HCT116 (cell line): ENCODE data around the gene MTHFD2. TPM values are rescaled to one million over a fixed set of nuclear protein-coding genes. Genes with fewer than 3 reads are reported as not detected.

Experiments
- ATAC-seq: fragments of 200-7000 bp; cut with Tn5 transposase; 2 replicates; pipeline ENCODE4 v1.9.1; 2020; ENCODE audit warnings: mild to moderate bottlenecking, moderate library complexity
- BruUV-seq: library from RNA; stranded (reverse); fragments of 400-500 nt; replicated peaks from 2 replicates; lab custom pipeline; 2021; lab: Mats Ljungman, UMichigan
- CTCF ChIA-PET: fragments of 300-600 bp; sonication (Branson Sonifier 250); formaldehyde crosslinking; loops from one replicate; lab custom pipeline; 2021; ENCODE audit warnings: antibody characterized with exemption; lab: Charles Lee
- POLR2A ChIA-PET: fragments of 300-600, 350-600 bp; sonication (Branson Sonifier 250); formaldehyde crosslinking; loops from one replicate; lab custom pipeline; 2021; ENCODE audit warnings: antibody characterized with exemption; lab: Charles Lee
- RAD21 ChIA-PET, 2 experiments: fragments of 300-600 bp; sonication (Branson Sonifier 250); formaldehyde crosslinking; loops; one replicate each; lab custom pipeline; 2023; ENCODE audit warnings: low total read pairs in 2 of 2; ENCODE audit not compliant: uncharacterized antibody in 2 of 2, unreplicated experiment in 2 of 2, low non-redundant PET in 1 of 2; lab: Charles Lee
- DNase-seq: peaks from one replicate; pipeline ENCODE4 v3.0.0-alpha.2; 2010; ENCODE audit warnings: low read depth, low spot score
- H2AFZ ChIP-seq: fragments of 200-600 bp; shearing (Covaris generic), sonication (generic); 2 replicates; pipeline ENCODE4 v1.6.1; 2017; ENCODE audit warnings: low read depth, mixed run types, mixed read lengths, antibody characterized with exemption, low read length; ENCODE audit not compliant: poor library complexity, severe bottlenecking
- H3K27ac ChIP-seq: 2 replicates; pipeline ENCODE4 v1.5.1; 2012; ENCODE audit warnings: low read depth, low read length
- H3K27me3 ChIP-seq: fragments of 200-600 bp; sonication (generic); 2 replicates; pipeline ENCODE4 v1.6.1; 2016; ENCODE audit warnings: mixed run types, low read length, mixed read lengths; ENCODE audit not compliant: insufficient read depth
- H3K36me3 ChIP-seq, 2 experiments: fragments of 200-500 bp in 1 of 2; fragments of 200-600 bp in 1 of 2; sonication (Bioruptor generic) in 1 of 2; sonication (generic) in 1 of 2; 2 replicates each; pipeline versions ENCODE4 v1.5.1 to v1.6.1; 2014 to 2016; ENCODE audit warnings: low read length in 2 of 2, inconsistent platforms in 1 of 2, mixed read lengths in 1 of 2, mixed run types in 1 of 2; ENCODE audit not compliant: insufficient read depth in 2 of 2, control insufficient read depth in 1 of 2
- H3K4me1 ChIP-seq, 2 experiments: fragments of 200-600 bp in 1 of 2; sonication (generic) in 1 of 2; 2 replicates each; pipeline versions ENCODE4 v1.5.1 to v1.6.1; 2012 to 2017; ENCODE audit warnings: low read length in 2 of 2, inconsistent platforms in 1 of 2, mild to moderate bottlenecking in 1 of 2, mixed read lengths in 1 of 2, mixed run types in 1 of 2, moderate library complexity in 1 of 2; ENCODE audit not compliant: insufficient read depth in 2 of 2, control insufficient read depth in 1 of 2
- H3K4me2 ChIP-seq: fragments of 200-600 bp; sonication (generic); 2 replicates; pipeline ENCODE4 v1.6.1; 2017; ENCODE audit warnings: mixed run types, low read length, mixed read lengths
- H3K4me3 ChIP-seq, 2 experiments: fragments of 200-600 bp in 1 of 2; sonication (generic) in 1 of 2; replicated peaks in 1 of 2; 2 replicates each; pipeline ENCODE4 v1.5.1; 2011 to 2016; ENCODE audit warnings: low read length in 2 of 2, control low read depth in 1 of 2, low read depth in 1 of 2, mild to moderate bottlenecking in 1 of 2, mixed read lengths in 1 of 2, mixed run types in 1 of 2
- H3K79me2 ChIP-seq: fragments of 200-600 bp; sonication (generic); 2 replicates; pipeline ENCODE4 v1.6.1; 2017; ENCODE audit warnings: mild to moderate bottlenecking, mixed run types, low read length, moderate library complexity, mixed read lengths; ENCODE audit not compliant: insufficient read depth
- H3K9ac ChIP-seq: fragments of 200-600 bp; sonication (generic); 2 replicates; pipeline ENCODE4 v1.6.1; 2016; ENCODE audit warnings: low read length, mixed read lengths
- H3K9me2 ChIP-seq: fragments of 200-600 bp; sonication (generic), shearing (Covaris generic); 2 replicates; pipeline ENCODE4 v1.6.1; 2017; ENCODE audit warnings: mixed run types, mild to moderate bottlenecking, moderate library complexity; ENCODE audit not compliant: insufficient read depth
- H3K9me3 ChIP-seq, 2 experiments: fragments of 200-500 bp in 1 of 2; fragments of 200-600 bp in 1 of 2; sonication (Bioruptor generic) in 1 of 2; sonication (generic) in 1 of 2; 2 replicates each; pipeline ENCODE4 v1.6.1; 2014 to 2017; ENCODE audit warnings: low read length in 2 of 2, mixed read lengths in 2 of 2, inconsistent platforms in 1 of 2, low read depth in 1 of 2, mild to moderate bottlenecking in 1 of 2, mixed run types in 1 of 2, moderate library complexity in 1 of 2; ENCODE audit not compliant: control insufficient read depth in 1 of 2, insufficient read depth in 1 of 2
- H4K20me1 ChIP-seq: fragments of 200-600 bp; sonication (generic), shearing (Covaris generic); 2 replicates; pipeline ENCODE4 v1.6.1; 2017; ENCODE audit warnings: mixed run types, mild to moderate bottlenecking, moderate library complexity; ENCODE audit not compliant: insufficient read depth
- CBX3 ChIP-seq: IDR thresholded peaks from 2 replicates; pipeline ENCODE4 v1.6.1; 2012; ENCODE audit warnings: low read depth
- CTCF ChIP-seq, 3 experiments: fragments of 200-600 bp in 1 of 3; sonication (generic) in 1 of 3; IDR thresholded peaks in 2 of 3; conservative IDR thresholded peaks in 1 of 3; 2 replicates each; pipeline ENCODE4 v1.5.1; 2012 to 2017; ENCODE audit warnings: low read depth in 2 of 3, low read length in 2 of 3, antibody characterized with exemption in 1 of 3, borderline replicate concordance in 1 of 3, control low read depth in 1 of 3, mild to moderate bottlenecking in 1 of 3, mixed read lengths in 1 of 3, mixed run types in 1 of 3, moderate library complexity in 1 of 3; ENCODE audit not compliant: insufficient read depth in 1 of 3
- EGR1 ChIP-seq: IDR thresholded peaks from 2 replicates; pipeline ENCODE4 v1.6.1; 2012; ENCODE audit warnings: low read depth
- ELF1 ChIP-seq: IDR thresholded peaks from 2 replicates; pipeline ENCODE4 v1.6.1; 2012; ENCODE audit warnings: low read depth, borderline replicate concordance
- EZH2 ChIP-seq: fragments of 200-600 bp; sonication (generic); IDR thresholded peaks from 2 replicates; pipeline ENCODE4 v1.6.1; 2017; ENCODE audit warnings: antibody characterized with exemption, mixed run types
- EZH2phosphoT487 ChIP-seq: fragments of 200-600 bp; IDR thresholded peaks from 2 replicates; pipeline ENCODE4 v1.6.1; 2018; ENCODE audit warnings: antibody characterized with exemption, borderline replicate concordance
- FOSL1 ChIP-seq: IDR thresholded peaks from 2 replicates; pipeline ENCODE4 v1.6.1; 2012; ENCODE audit warnings: low read depth
- JUND ChIP-seq: IDR thresholded peaks from 2 replicates; pipeline ENCODE4 v1.6.1; 2012
- MAX ChIP-seq: IDR thresholded peaks from 2 replicates; pipeline ENCODE4 v1.6.1; 2012
- POLR2A ChIP-seq: IDR thresholded peaks from 2 replicates; pipeline ENCODE4 v1.7.0; 2011; ENCODE audit warnings: borderline replicate concordance; ENCODE audit not compliant: insufficient read depth, insufficient read length; ENCODE audit errors: extremely low read depth
- RAD21 ChIP-seq: IDR thresholded peaks from 2 replicates; pipeline ENCODE4 v1.6.1; 2012; ENCODE audit warnings: low read depth, mild to moderate bottlenecking
- SIN3A ChIP-seq: IDR thresholded peaks from 2 replicates; pipeline ENCODE4 v1.6.1; 2012; ENCODE audit warnings: low read depth
- SP1 ChIP-seq: IDR thresholded peaks from 2 replicates; pipeline ENCODE4 v1.6.1; 2012; ENCODE audit warnings: low read depth
- SRF ChIP-seq: IDR thresholded peaks from 2 replicates; pipeline ENCODE4 v1.6.1; 2012; ENCODE audit warnings: low read depth
- TCF7L2 ChIP-seq: IDR thresholded peaks from 2 replicates; pipeline ENCODE4 v1.7.0; 2011; ENCODE audit warnings: borderline replicate concordance, inconsistent platforms; ENCODE audit not compliant: insufficient read depth, insufficient read length; ENCODE audit errors: extremely low read depth
- ZFX ChIP-seq: fragments of 450-650 bp; IDR thresholded peaks from 2 replicates; pipeline ENCODE4 v1.6.1; 2017
- ZNF274 ChIP-seq: fragments of 200-500 bp; sonication (Bioruptor generic); IDR thresholded peaks from 2 replicates; pipeline ENCODE4 v1.6.1; 2014; ENCODE audit warnings: mild to moderate bottlenecking, low read depth, low read length, inconsistent platforms
- intact Hi-C: fragments of 100-400 bp; cut with micrococcal nuclease; formaldehyde crosslinking; loops from 2 replicates; pipeline ENCODE4 v1.10.0; 2022
- total RNA-seq: library from RNA; stranded (reverse); gene quantifications from one replicate; pipeline ENCODE4 v1.2.1, GENCODE V29; 2021; ENCODE audit not compliant: unreplicated experiment
- TF ChIP-seq, protein P1 (sequence below): IDR thresholded peaks from 2 replicates; pipeline ENCODE4 v1.6.1; 2011; ENCODE audit warnings: mild to moderate bottlenecking, low read length, moderate library complexity; ENCODE audit not compliant: insufficient replicate concordance; ENCODE audit errors: extremely low read depth
- TF ChIP-seq, protein P2 (sequence below): IDR thresholded peaks from 2 replicates; pipeline ENCODE4 v1.6.1; 2012
- TF ChIP-seq, protein P3 (sequence below): IDR thresholded peaks from 2 replicates; pipeline ENCODE4 v1.6.1; 2012; ENCODE audit warnings: low read depth

Gene MTHFD2
- total RNA-seq, 1 experiment from 2014 or later: 445 TPM

DNA sequence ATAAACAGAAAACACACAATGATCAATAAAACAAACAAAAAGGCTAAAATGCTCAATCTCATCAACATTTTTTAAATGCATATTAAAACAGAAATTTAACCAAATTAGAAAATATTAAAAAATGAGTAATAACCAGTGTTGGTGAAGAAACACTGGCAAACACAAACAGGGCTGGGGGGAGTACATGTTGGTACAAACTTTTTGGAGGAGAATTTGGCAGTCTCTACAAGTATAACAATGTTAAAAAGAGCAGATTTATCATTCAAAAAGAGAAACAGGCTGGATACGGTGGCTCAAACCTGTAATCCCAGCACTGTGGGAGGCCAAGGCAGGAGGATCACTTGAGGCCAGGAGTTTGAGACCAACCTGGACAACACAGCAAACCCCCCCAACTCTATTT lies 33.7 kb upstream of the MTHFD2 start:
- ChIA-PET CTCF (no interaction called here), RAD21 (no interaction called here), POLR2A (no interaction called here)
- ATAC-seq: no peak
- DNase-seq: no peak
- no peaks in the 10 kb centered on the region for H3K9me2 ChIP-seq
- H3K36me3 ChIP-seq: peaks cover 31 to 52% of the 10 kb centered on the region in 2 experiments
- no peak overlapping the region for H3K4me2 ChIP-seq
- H3K9me3 ChIP-seq: no peaks in the 10 kb centered on the region
- H3K4me3 ChIP-seq: no peak overlapping the region
- H4K20me1 ChIP-seq: no peaks in the 10 kb centered on the region
- no peak overlapping the region for H3K27ac ChIP-seq
- no peak for TF ChIP-seq ZNF274
- no peak for TF ChIP-seq ZFX
- no peak for TF ChIP-seq SP1
- TF ChIP-seq, protein P1, sequence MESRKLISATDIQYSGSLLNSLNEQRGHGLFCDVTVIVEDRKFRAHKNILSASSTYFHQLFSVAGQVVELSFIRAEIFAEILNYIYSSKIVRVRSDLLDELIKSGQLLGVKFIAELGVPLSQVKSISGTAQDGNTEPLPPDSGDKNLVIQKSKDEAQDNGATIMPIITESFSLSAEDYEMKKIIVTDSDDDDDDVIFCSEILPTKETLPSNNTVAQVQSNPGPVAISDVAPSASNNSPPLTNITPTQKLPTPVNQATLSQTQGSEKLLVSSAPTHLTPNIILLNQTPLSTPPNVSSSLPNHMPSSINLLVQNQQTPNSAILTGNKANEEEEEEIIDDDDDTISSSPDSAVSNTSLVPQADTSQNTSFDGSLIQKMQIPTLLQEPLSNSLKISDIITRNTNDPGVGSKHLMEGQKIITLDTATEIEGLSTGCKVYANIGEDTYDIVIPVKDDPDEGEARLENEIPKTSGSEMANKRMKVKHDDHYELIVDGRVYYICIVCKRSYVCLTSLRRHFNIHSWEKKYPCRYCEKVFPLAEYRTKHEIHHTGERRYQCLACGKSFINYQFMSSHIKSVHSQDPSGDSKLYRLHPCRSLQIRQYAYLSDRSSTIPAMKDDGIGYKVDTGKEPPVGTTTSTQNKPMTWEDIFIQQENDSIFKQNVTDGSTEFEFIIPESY: no peak
- no peak for TF ChIP-seq RAD21
- TF ChIP-seq SIN3A: no peak
- TF ChIP-seq, protein P2, sequence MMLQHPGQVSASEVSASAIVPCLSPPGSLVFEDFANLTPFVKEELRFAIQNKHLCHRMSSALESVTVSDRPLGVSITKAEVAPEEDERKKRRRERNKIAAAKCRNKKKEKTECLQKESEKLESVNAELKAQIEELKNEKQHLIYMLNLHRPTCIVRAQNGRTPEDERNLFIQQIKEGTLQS: no peak
- no peak for TF ChIP-seq ELF1
- TF ChIP-seq, protein P3, sequence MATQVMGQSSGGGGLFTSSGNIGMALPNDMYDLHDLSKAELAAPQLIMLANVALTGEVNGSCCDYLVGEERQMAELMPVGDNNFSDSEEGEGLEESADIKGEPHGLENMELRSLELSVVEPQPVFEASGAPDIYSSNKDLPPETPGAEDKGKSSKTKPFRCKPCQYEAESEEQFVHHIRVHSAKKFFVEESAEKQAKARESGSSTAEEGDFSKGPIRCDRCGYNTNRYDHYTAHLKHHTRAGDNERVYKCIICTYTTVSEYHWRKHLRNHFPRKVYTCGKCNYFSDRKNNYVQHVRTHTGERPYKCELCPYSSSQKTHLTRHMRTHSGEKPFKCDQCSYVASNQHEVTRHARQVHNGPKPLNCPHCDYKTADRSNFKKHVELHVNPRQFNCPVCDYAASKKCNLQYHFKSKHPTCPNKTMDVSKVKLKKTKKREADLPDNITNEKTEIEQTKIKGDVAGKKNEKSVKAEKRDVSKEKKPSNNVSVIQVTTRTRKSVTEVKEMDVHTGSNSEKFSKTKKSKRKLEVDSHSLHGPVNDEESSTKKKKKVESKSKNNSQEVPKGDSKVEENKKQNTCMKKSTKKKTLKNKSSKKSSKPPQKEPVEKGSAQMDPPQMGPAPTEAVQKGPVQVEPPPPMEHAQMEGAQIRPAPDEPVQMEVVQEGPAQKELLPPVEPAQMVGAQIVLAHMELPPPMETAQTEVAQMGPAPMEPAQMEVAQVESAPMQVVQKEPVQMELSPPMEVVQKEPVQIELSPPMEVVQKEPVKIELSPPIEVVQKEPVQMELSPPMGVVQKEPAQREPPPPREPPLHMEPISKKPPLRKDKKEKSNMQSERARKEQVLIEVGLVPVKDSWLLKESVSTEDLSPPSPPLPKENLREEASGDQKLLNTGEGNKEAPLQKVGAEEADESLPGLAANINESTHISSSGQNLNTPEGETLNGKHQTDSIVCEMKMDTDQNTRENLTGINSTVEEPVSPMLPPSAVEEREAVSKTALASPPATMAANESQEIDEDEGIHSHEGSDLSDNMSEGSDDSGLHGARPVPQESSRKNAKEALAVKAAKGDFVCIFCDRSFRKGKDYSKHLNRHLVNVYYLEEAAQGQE: no peak
- TF ChIP-seq JUND: no peak
- TF ChIP-seq MAX: no peak
- no peak for TF ChIP-seq SRF
- no peak for TF ChIP-seq TCF7L2
- TF ChIP-seq EGR1: no peak
- TF ChIP-seq EZH2phosphoT487: no peak
- TF ChIP-seq CTCF (IDR thresholded peaks at IDR 0.05 in 2 of 3, conservative IDR thresholded peaks at IDR 0.05 in 1 of 3; ENCODE audit: borderline replicate concordance in 1 of 3, insufficient read depth in 1 of 3, low read depth in 2 of 3, low read length in 2 of 3): no peak
- no peak for TF ChIP-seq POLR2A
- no peak for TF ChIP-seq EZH2
- no peak for TF ChIP-seq FOSL1
- TF ChIP-seq CBX3: no peak
- TF ChIP-seq, all 23 proteins: peak for 0
- H3K79me2 ChIP-seq: peaks cover 71% of the 10 kb centered on the region
- intact Hi-C loops: no loop called here
- H3K4me1 ChIP-seq: no peaks in the 10 kb centered on the region
- no peak overlapping the region for H2AFZ ChIP-seq
- BruUV-seq: no TSS peak
- H3K9ac ChIP-seq: no peak overlapping the region
- H3K27me3 ChIP-seq: no peaks in the 10 kb centered on the region
